Suppressor macrophage treated with lipopolysaccharide for 4 hours (primary cell): ENCODE measurements around the gene USP48.
"Not testable (repeated sequence)": the region's sequence is repeated elsewhere in the genome, so short reads cannot be mapped to it uniquely, and the experiment has no call there.

ENCODE experiments used
- DNase-seq: peaks from one replicate; pipeline ENCODE4 v3.0.0-alpha.2; 2020

The USP48 gene

DNA sequence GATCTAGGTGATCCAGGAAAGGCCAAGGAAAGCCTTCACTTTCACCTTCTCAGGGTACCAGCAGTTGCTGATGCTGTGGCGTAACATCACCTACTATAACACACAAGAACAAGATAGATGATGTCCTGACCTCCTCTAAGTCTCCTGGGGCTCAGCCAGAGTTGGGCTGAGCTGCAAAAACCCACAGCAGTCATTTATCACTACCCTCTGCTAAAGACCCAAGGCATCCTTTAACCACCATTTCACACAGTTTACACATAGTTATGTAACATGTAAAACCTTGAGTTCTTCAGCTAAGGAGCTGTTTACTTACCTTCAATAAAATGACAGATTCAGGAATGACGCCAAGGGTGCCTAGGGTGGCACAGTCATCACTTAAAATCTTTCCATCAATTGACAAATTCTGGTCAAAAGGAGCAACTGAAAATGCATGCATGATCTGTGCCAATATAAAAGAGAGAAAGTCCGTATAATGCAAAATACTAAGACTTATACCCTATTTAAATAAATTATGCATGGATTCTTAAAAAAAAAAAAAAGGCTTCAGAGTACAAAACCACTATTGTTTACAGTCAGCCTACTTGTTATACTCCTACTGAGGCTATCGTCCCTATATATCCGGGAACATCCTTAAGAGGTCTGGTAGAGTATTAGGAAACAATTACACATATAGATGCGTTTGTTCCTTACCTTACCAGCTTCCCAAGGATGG, 93.1 kb downstream of the USP48 start:
- no peak for DNase-seq

DNA sequence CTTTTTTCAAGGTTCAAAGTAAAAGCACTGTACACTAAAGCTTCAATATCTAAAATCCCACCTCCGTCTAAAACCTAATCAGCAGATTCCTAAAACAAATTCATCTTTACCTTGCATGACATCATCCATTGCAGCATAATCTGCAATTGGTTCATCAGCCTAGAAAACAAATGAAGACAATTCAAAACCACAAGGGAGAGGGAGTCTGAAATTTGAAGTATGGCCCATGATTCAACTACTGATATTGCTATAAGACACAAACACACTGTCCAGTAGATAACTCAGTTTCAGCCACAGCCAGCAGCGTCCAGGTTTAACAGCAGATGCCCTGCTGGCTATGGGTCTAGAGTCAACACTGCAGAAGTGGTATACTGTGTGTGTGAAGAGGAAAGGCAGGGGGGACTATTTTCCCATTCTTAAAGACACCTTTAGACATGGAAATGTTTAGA, 95.8 kb downstream of the USP48 start:
- DNase-seq, result no peak

DNA sequence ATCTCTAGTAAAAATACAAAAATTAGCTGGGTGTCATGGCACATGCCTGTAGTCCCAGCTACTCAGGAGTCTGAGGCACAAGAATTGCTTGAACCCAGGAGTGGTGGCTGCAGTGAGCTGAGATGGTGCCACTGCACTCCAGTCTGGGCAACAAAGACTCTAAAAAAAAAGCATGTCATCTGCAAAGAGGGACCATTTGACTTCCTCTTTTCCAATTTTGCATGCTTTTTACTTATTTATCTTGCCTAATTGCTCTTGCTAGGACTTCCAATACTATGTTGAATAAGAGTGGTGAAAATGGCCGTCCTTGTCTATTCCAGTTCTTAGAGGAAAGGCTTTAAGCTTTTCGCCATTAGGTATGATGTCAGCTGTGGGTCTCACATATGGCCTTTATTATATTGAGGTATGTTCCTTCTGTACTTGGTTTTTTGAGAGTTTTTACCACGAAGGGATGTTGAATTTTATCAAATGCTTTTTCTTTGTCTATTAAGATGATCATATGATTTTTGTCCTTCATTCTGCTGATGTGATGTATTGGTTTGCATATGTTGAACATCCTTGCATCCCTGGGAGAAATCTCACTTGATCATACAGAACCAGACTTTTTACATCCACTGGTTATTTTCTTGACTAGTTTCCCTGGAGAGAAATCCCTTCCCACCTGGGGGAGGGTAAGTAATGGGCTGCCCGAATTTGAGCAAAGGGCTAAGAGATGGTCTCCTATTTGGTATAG, 96.8 kb downstream of the USP48 start:
- no peak for DNase-seq

DNA sequence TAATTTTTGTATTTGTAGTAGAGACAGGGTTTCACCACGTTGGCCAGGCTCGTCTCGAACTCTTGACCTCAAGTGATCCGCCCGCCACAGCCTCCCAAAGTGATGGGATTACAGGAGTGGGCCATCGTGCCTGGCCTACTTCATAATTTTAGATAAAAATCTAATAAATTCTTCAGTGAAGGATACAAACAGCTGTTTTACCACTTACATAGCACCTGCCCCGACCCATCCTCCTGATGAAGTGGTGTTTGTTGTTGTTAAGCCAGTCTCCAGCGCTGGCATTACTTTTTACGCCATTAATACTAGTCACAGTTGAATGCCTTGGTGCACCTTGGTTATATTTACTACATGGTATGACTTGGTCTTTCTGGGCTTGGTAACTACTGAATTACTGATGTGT, 101.5 kb downstream of the USP48 start:
- no peak for DNase-seq

DNA sequence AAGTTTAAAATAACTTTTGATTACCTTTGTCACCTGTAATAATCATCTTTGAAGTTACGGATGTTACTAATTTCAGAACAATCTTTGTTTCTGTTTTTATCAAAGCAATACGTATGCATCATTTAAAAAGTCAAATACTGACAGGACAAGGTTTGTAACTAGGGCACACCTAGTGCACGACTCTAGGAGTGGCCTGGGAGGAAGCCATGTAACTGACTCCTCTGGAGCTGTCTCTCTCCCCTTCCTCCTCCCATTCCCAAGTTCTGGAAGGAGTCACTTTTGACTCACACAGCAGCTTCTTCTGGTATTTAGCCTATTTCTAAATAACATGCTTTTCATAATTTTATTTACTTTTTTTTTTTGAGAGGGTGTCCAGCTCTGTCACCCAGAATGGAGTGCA, 102.0 kb downstream of the USP48 start:
- no peak for DNase-seq

DNA sequence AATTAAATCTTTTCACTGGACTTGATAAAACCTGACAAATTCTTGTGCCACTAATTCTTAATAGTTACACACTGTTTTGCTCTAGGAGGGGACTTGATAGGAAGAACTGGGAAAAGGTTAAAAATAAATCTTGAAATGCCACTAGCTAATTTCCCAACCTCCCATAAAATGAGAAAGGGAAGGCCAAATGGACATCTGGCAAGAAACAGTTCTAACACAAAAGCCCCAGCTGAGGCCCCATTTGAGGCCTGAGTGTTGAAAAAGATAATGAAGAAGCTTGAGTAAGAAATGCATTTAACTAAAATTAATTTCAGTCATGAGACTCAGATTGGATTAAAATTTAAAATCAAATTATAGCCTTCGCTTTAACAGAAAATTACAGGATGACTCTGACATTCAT, 102.6 kb downstream of the USP48 start:
- DNase-seq, result no peak

DNA sequence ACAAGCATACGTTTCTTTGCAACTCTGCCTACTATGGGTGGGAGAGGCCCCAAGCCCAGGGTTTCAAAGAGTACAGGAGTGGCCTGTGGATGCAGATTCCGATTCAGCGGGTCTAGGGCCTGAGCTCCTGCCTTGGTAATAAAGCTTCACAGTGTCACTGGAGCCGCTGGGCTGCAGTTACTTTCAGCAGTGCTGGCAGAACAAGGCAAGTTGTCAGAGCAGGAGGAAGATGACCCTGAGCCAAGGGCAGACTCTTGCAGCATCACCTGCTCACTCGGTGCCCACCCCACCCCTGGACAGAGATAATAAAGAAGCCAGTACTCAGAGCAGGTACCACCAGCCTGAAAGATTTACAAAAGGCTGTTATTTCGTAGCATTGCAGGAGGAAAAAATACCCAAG, 105.8 kb downstream of the USP48 start:
- no peak for DNase-seq

DNA sequence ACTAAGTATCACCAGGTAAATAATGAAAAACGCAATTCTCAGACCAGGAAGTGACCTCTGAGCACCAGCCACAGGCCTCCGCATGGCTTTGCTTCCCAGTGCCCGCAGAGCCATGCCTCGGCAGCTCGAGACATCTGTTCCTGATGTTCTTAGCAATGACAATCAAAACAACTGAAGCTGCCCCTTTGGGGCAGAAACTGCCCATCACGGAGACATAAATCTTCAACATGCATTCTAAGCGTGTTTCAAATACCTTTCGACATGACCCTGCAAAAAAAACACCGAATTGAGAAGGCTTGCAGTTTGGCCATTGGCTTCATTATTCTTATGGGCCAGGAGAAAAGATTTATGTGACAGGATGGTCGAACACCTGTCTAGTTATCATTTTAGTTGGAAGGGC, 108.0 kb downstream of the USP48 start:
- no peak for DNase-seq

DNA sequence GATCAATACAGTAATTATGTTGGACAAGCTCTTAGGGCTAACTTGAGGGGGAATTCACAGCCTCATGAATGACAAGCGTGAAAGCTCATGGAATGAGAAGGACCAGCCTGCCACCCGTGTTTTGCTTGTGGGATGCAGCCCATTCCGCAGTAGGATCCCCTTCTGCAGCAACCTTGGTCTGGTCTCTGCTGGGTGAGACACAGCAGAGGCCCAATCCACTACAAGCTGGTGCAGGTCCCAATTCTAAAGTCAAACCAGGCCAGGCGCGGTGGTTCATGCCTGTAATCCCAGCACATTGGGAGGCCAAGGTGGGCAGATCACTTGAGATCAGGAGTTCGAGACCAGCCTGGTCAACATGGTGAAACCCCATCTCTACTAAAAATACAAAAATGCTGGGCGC, 109.1 kb downstream of the USP48 start:
- DNase-seq, result not testable (repeated sequence)

DNA sequence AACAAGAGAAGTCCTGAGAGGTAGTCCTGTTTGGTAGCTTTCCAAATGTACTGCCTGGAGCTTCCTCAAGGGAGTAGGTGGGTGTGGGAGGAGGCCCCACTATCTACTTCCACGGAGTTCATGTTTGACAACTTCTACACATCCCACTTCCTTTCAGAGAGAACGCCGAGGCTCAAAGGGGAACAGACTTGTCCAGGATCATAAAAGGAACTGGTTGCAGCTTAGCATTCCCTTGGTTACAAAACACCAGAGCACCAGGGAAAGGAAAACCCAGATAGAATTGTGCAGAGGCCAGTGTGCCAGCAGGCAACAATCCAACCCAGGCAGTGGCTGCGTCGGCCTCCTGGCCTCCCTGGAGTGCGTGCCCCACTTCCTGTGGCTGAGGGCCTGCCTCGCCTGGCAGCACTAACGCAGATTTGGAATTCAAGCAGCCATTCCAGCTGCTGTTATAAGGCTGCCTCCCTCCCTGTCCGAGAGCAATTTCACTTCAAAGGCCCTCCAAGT, 109.6 kb downstream of the USP48 start:
- peak; percentile 62 for DNase-seq

DNA sequence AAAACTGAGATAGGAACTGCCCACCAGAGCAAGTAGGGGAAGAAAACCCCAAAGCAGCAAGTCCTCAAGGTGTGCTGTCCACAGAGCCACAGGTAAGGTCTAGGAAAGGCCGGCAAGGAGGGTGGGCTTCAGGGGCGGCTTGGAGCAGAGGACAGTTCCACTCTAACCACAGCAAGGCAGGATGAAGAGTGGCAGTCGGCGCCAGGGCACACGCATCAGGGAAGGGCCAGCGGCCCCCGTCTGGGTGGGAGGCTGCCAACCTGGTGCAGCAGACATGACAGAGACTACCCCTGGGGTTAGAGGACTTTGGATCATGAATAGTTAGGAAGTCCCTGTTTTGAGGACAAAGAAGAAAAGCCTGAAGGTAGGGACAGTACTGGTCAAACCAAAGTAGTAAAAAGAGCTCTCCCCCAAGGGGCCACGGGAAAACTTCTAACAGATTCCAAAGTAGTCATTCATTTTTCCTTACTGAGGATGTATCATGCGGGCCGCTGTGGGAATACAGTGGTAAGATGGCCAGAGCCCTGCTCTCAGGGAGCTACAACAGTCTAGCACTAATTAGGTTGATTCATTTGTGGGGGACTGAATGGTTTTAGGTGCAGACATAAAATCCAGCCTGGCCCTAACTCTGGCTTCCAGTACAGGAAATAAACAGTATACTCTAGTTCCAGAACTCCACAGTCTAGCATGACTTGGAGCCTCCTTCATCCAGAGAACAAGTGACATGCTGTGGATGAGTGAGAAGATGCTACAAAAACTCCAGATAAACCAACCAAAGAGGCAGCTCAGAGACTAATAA, 110.3 kb downstream of the USP48 start:
- DNase-seq, result no peak

DNA sequence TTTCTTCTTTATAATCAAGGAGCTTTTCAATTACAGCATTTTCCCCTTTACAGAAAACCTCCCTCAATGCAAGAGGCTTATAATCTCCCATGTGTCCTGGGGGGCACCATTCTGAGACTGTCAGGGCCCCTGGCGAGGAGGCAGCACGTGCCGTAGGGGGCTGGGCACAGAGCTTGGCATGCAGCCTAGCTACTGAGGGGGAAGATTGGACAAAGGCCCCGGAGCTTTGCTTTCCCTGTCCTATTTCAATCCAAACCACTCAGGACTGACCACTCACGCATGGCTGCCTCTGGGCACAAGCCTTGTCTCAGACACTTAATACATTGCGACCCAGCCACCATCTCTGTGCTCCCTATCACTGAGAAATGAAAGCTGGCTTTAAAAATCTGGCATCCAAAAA, 111.0 kb downstream of the USP48 start:
- no peak for DNase-seq

DNA sequence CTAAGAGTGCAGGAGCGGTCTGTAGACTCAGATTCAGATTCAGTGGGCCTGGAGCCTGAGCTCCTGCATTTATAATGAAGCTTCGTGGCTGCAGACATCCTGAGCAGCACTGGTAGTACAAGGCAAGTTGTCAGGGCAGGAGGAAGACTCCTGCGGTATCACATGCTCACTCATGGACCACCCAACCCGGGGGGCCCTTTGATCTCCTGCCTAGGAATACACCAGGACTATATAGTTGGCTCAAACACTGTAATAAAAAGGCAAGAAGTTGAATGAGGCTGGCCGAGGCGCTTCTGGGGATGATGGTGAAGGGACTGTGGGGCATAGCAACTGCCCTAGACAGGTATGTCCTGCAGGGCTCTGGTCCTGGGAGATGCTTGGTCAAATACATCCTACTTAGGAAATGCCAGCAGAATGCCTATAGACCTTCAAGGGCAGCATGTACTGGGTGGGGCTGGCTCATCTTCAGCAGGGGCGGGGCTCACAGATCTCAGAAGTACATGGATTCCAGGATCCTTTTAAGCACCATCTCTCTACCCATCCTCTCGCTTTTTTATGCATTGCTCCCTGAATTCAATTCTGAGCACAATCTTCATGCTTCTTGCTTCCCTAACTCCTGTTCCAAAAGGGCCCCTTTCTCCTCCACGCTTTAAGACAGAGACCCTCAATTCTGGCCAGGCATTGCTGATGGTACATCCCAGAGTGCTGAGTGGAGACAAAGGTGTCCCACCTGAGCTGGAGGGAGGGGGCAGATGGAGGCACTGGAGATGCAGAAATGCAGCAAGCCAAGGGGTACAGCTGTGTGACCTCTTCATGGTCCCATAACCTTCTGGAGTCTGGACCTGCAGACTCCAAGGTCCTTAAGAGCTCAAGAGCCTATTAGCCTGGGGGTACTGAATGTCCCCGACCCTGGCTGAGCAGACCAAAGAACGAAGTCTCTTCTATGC, 111.7 kb downstream of the USP48 start:
- DNase-seq, result no peak

DNA sequence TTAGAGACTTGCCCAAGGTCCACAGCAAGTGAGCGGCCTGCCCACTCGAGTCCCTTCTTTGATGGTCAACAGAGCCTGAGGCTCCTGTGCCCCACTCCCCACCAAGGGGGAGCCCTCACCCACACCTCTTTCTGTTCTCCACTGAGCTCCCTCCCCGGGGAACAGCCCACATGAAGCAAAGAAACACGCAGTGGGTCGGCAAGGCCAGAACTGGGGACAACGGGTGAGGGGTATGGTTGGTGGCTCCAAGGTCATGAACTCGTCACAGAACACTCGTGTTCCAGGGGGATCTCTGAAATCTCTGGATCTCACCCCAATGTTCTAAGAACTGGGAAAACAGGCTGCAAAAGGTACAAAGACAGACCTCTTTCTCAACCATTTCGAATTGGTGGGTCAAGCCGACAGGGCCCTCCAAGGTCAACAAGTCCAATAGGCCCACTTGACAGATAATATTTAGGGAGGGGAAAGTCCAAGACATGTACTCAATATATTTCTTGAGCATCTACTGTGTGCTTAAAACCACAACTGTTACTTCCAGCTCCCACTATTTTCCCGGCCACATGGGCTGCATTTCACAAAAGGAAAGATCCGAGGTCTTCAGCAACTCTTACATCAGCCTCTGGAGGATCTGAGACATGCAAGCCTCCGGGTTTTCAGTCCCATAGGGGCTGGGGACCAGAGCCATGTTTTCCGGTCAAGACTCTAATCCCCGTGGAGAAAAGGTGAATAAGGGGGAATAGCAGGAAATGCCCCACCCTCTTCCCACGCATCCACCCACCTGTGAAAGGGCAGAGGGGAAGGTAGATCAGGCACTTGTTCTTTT, 112.7 kb downstream of the USP48 start:
- DNase-seq, result no peak

DNA sequence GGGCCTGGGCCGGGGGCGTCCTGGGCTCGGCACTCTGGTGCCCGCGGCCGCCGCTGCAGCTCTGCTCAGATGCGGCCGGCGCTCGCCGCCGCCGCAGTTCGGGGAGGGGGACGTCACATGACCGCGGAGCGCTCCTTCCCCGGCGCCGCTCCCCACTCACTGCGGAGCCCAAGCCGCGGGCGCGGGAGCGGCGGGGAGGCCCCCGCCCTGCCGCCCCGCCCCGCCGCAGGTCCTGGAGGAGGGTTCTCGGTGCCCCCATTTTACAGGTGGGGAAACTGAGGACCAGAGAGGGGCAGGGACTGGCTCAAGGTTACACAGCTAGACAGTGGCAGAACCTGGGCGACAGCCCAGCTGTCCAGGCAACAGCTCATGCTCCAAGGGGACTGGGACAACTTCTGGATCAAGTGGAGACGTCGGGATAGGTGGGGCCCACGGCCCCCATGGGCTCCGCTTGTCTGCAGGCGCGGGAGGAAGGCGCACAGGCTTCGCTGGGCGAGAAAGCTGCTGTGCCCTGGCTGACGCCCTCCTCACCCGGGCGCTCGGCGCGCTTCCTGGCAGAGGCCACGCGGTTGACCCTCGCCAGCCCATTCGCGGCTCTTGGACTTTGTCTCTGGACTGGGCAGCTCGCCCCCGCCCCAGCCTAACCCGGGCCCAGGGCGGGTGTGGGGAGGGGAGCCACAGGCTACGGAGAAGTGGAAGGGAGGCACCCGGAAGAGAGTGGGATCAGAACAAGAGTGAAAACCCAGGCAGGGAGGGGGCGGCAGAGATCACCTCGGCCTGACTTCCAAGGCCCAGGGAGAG, 113.5 kb downstream of the USP48 start, which contains the start of gene RAP1GAP:
Gene RAP1GAP (minus strand): TSS at position 100 of the 801 bp plus-strand sequence. CDS start 49,325 bp downstream, outside the sequence.
- peak; percentile 16 for DNase-seq

DNA sequence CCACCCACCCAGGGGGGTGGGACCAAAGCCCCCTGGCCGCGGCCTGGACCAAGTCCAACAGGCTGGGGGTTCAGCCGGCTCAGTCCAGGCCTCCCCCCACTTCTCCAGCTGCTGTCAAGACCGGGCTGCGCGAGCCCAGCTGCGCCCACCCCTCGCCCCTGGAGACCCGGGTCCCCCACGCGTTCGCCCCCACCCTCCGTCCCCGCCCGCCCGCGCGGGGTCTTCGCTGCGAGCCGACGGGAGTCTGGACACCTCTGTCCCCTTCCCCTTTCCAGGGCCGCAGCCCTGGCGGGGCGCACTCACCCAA, 114.0 kb downstream of the USP48 start:
- DNase-seq, result no peak

DNA sequence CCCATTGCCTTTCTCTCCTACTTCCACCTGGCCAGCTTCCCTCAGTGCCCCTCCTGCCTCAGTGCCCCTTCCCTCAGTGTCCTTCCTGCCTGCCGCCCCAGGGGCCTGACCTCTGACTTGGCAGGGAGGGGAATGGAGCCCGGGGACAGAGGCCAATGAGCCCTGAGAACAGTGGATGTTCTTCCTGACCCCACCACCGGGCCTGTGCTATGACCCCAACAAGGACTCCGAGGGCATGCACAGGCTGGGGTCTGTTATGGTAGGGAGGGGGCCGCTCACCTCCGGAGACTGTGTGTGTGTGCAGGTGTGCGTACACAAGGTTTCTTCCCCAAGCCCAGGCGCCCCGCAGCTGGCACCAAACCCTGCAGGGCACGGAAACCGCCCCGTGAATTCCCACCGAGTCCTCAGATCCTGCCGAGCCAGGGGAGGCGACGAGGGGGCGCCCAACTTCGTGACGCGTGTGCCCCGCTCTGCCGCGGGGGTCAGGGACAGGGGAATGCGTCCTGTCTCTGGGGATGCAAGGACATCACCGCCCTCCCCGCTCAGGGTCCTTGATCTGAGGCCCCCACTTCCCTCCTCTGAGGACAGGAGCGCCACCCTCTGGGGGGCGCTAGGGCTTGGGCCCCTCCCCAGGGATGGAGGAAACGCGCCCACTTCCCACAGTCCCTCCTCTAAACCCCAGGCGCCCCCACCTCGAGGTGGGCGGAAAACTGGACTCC, 114.6 kb downstream of the USP48 start:
- DNase-seq, result no peak

DNA sequence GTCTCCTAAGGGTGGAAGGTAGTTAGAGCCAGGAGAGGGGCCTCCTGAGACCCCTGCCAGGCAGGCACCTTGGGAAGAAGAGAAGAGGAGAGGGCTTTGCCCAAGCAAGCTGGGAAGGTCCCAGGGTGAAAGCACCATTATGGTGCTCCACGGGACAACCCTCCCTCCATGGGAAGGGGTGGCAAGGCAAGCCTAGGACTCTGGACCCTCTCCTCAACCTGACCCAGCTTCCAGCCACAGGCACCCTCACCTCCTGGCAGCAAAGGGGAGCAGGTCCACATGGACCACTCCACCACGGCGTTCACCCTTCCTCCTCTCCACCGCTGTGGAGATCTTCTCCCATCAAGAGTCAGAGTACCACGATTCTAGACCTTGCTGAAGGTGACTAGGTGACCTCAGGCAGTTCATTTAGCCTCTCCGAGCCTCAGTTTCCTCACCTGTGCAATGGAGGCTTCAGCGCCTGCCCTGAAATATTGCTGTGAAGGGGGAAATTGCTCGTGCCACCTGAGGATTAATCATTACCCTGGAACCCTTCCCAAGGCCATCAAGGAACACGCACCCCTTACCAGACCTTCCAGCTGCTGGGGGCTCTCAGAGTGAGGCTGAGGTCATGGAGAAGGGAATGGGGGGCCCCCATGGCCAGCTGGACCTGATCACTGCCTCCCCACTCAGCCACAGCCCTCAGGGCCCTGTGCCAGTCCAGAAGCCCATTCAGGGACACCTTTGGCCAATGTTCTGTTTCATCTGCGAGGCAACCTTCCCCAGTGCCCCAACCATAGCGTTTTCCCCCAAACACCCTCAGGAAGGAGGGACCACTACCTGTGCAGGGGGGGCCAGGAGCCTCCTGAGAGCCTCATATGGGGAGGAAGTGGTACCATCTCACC, 115.4 kb downstream of the USP48 start:
- no peak for DNase-seq
